ENCODE measurements around the gene ANAPC5.
"Not testable (repeated sequence)": the region's sequence is repeated elsewhere in the genome, so short reads cannot be mapped to it uniquely, and the experiment has no call there.

- TF ChIP-seq ZNF274 (IDR thresholded peaks at IDR 0.05; ENCODE audit: low read depth, low read length); YY1 (IDR thresholded peaks at IDR 0.05; ENCODE audit: insufficient read depth, insufficient read length); SUZ12 (IDR thresholded peaks at IDR 0.05; ENCODE audit: extremely low read depth, insufficient read depth, insufficient read length): not testable (repeated sequence)
Observed at GRCh38 chr12:121280531-121280930, 71.7 kb downstream of the ANAPC5 start.

Data from NT2/D1 (cell line).